Effector memory CD4-positive, alpha-beta T cell (primary cell): Measurements from ENCODE around the gene CRTAC1.

Experiments used
- DNase-seq, 3 donors: peaks; one replicate each; pipeline ENCODE4 v3.0.0-alpha.2; 2020
- H3K27ac ChIP-seq: 2 replicates; pipeline ENCODE4 v1.7.0; 2013; ENCODE audit warnings: mild to moderate bottlenecking, low read length, moderate library complexity; ENCODE audit not compliant: insufficient read depth, poor library complexity, severe bottlenecking
- H3K27me3 ChIP-seq: replicated peaks from 2 replicates; pipeline ENCODE4 v1.7.0; 2013; ENCODE audit warnings: mild to moderate bottlenecking, low read length; ENCODE audit not compliant: insufficient read depth, control insufficient read depth, poor library complexity, severe bottlenecking
- H3K36me3 ChIP-seq: 2 replicates; pipeline ENCODE4 v1.7.0; 2013; ENCODE audit warnings: mild to moderate bottlenecking, low read length, moderate library complexity; ENCODE audit not compliant: control insufficient read depth, insufficient read depth
- H3K4me1 ChIP-seq: 2 replicates; pipeline ENCODE4 v1.7.0; 2013; ENCODE audit warnings: low read length, mild to moderate bottlenecking; ENCODE audit not compliant: control insufficient read depth, insufficient read depth, poor library complexity, severe bottlenecking
- H3K4me3 ChIP-seq: 2 replicates; pipeline ENCODE4 v1.7.0; 2013; ENCODE audit warnings: low read length, low read depth, mild to moderate bottlenecking; ENCODE audit not compliant: insufficient read depth, poor library complexity, severe bottlenecking
- H3K9me3 ChIP-seq: 2 replicates; pipeline ENCODE4 v1.7.0; 2013; ENCODE audit warnings: mild to moderate bottlenecking, low read length, moderate library complexity; ENCODE audit not compliant: control insufficient read depth

Gene CRTAC1

DNA sequence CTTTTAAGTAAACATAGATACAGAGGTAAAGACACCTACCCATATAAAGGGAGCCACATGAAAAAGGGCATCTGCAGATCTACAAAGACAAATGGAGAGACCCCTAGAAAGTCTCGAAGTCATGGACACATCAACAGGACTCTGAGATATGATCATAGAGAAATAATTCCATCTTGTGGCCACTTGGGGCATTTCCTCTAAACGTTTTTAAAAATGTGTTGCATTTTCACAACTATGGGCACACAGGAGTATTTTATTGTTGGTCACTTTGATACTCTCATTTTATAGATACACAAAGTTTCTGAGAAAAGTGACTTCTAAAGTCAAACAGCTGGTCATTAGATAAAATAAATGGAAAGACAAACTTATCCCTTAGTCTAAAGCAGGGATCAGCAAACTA is 87.1 kb downstream of the CRTAC1 start:
- Histone ChIP-seq H3K27me3 (peaks cover 3% of the 10 kb centered on the region), H3K27ac (no peak overlapping the region), H3K9me3 (no peaks in the 10 kb centered on the region), H3K36me3 (no peaks in the 10 kb centered on the region), H3K4me1 (no peaks in the 10 kb centered on the region), H3K4me3 (no peak overlapping the region)
- no peak for DNase-seq

DNA sequence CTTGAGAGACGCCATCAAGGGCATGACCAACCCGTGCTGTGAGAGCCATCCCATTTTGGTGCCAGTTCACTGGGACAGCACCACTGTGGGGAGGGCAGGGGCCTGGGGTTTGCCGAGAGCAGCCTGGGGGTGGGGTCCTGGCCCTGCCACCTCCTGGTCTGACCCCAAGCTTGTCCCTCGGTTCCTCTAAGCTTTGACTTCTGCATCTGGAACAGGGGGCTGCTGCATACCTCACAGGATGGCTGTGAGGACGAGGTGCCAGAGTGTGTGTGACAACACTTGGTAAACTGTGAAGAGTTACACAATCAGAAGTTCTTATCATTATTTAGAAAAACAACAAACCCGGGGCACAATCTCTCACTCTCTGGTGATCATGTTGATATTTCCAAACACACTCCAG is 89.9 kb downstream of the CRTAC1 start:
- no peaks in the 10 kb centered on the region for H3K36me3 ChIP-seq
- peaks cover 3% of the 10 kb centered on the region for H3K27me3 ChIP-seq
- no peaks in the 10 kb centered on the region for H3K9me3 ChIP-seq
- no peak overlapping the region for H3K27ac ChIP-seq
- no peak overlapping the region for H3K4me3 ChIP-seq
- no peak for DNase-seq
- no peaks in the 10 kb centered on the region for H3K4me1 ChIP-seq

GRCh38 chr10:97939446-97939990 is 90.9 kb downstream of the CRTAC1 start:
- Histone ChIP-seq H3K27ac (no peak overlapping the region), H3K9me3 (no peaks in the 10 kb centered on the region), H3K27me3 (peaks cover 3% of the 10 kb centered on the region), H3K4me1 (no peaks in the 10 kb centered on the region), H3K36me3 (no peaks in the 10 kb centered on the region), H3K4me3 (no peak overlapping the region)
- no peak for DNase-seq

DNA sequence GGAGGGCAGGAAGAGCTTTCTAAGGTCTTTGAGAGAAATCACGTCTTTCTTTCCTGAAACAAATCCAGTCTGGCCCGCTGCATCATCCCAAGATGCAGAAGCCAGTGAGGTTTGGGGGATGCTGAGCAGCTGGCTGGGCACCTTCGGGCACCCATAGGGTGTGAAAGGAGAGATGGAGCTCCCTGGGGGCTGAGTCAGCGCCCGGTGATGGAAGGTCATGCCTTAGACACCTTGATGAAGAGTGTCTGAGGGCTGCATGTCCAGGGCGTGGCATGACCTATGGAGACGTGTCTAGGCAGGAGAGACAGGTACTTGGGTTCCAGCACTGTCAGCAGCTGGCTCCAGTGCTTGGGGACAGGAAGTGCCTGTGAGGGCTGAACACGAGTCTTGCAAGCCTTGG is 92.5 kb downstream of the CRTAC1 start:
- DNase-seq: no peak
- H3K4me3 ChIP-seq: no peak overlapping the region

GRCh38 chr10:97937054-97937453 is 93.4 kb downstream of the CRTAC1 start:
- Histone ChIP-seq H3K4me1 (no peaks in the 10 kb centered on the region), H3K4me3 (no peak overlapping the region), H3K36me3 (no peaks in the 10 kb centered on the region), H3K9me3 (no peaks in the 10 kb centered on the region), H3K27ac (no peak overlapping the region), H3K27me3 (peaks cover 3% of the 10 kb centered on the region)
- no peak for DNase-seq

More for the DNA sequence above, 92.5 kb downstream of the CRTAC1 start:
- Histone ChIP-seq H3K27ac (no peak overlapping the region), H3K9me3 (no peaks in the 10 kb centered on the region), H3K36me3 (no peaks in the 10 kb centered on the region), H3K4me1 (no peaks in the 10 kb centered on the region), H3K27me3 (peaks cover 3% of the 10 kb centered on the region)

- H3K4me1 ChIP-seq: no peaks in the 10 kb centered on the region
- H3K27me3 ChIP-seq: no peaks in the 10 kb centered on the region
Measured at GRCh38 chr10:97936126-97936525, 94.3 kb downstream of the CRTAC1 start.

DNA sequence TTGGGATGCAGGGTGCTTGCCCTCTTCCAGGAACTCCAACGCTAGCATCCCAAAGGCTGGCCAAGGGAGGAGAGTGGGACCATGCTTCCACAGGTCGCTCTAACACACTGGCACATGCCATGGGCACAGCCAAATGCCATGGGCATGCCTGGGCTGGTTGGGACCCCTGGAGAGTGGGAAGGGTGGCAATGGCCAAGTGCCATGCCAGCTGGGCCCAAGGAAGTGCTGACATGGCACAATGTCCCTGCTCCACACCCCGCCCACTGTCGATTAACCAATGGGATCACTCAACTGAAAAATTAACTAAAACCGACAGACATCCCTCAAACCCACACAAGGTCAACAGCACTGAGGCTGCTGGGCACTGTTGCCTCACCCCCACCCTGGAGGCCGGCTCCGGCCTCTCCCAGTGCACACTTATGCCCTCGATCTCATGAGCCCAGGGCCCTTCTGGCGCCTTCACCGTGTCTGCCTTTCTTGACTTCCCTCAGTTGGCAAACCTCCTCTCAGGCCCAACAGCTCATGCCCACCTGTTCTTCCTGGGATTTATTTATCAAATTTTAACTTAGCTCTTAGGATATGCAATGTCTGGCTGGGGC is 97.4 kb downstream of the CRTAC1 start:
- no peak for DNase-seq
- H3K4me1 ChIP-seq: no peaks in the 10 kb centered on the region
- no peaks in the 10 kb centered on the region for H3K27me3 ChIP-seq
- H3K27ac ChIP-seq: no peak overlapping the region
- no peaks in the 10 kb centered on the region for H3K36me3 ChIP-seq
- H3K9me3 ChIP-seq: no peaks in the 10 kb centered on the region
- H3K4me3 ChIP-seq: no peak overlapping the region

More at GRCh38 chr10:97936126-97936525, 94.3 kb downstream of the CRTAC1 start:
- no peaks in the 10 kb centered on the region for H3K9me3 ChIP-seq
- H3K36me3 ChIP-seq: no peaks in the 10 kb centered on the region
- no peak overlapping the region for H3K27ac ChIP-seq
- no peak overlapping the region for H3K4me3 ChIP-seq
- no peak for DNase-seq

- no peaks in the 10 kb centered on the region for H3K27me3 ChIP-seq
Measured at GRCh38 chr10:97931041-97931440, 99.4 kb downstream of the CRTAC1 start.

DNA sequence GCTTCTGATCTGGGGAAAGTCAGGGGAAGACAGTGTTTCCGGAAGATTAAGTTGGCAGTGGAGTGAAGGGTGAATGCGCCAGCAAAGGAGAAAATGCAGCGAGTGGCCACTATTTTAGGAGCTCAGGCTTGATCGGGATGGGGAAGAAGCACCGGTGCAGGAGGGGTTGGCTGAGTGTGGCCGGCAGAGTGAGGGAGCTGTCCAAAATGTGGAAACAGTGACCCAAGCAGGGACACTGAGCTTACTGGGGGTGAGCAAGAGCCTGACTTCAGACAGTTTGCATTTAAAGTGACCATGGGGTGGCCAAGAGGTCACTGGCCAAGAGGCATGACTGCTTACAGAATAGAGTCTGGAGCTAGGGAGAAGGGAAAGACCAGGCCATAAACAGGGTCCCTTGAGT is 101.5 kb downstream of the CRTAC1 start:
- no peak overlapping the region for H3K4me3 ChIP-seq
- H3K27me3 ChIP-seq: peaks cover 3% of the 10 kb centered on the region
- DNase-seq: no peak
- no peaks in the 10 kb centered on the region for H3K9me3 ChIP-seq
- no peak overlapping the region for H3K27ac ChIP-seq
- no peaks in the 10 kb centered on the region for H3K4me1 ChIP-seq
- no peaks in the 10 kb centered on the region for H3K36me3 ChIP-seq

More at GRCh38 chr10:97931041-97931440, 99.4 kb downstream of the CRTAC1 start:
- Histone ChIP-seq H3K4me1 (no peaks in the 10 kb centered on the region), H3K9me3 (no peaks in the 10 kb centered on the region), H3K4me3 (no peak overlapping the region), H3K27ac (no peak overlapping the region), H3K36me3 (no peaks in the 10 kb centered on the region)
- no peak for DNase-seq

DNA sequence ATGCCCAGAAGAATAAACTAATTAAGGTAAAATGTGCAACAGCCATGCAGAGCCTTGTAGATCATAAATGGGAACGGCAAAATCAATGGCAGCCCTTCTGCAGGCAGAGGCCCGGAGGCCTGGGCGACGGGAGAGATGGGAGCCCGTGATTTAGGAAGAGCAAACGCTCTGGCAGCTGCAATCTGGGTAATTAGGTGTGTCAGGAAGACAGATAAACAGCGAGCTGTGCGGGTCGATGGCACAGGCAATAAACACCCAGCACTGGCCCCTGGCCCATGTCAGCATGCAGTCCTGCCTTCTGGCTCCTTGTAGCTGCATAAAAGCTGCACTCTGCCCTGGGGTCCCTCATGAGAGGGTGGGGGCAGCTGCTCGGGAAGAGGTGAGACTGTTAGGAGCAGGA is 102.8 kb downstream of the CRTAC1 start:
- Histone ChIP-seq H3K27me3 (peaks cover 5% of the 10 kb centered on the region), H3K36me3 (no peaks in the 10 kb centered on the region), H3K4me3 (no peak overlapping the region), H3K4me1 (no peaks in the 10 kb centered on the region), H3K27ac (no peak overlapping the region), H3K9me3 (no peaks in the 10 kb centered on the region)
- no peak for DNase-seq
